22Rv1 (cell line): Measurements from ENCODE around the gene FLNB.

Source experiments
- ZFX ChIP-seq: fragments of 450-650 bp; IDR thresholded peaks from 2 replicates; pipeline ENCODE4 v1.6.1; 2017; ENCODE audit warnings: antibody characterized with exemption, borderline replicate concordance
- TF ChIP-seq, protein P1 (sequence below): fragments of 450-650 bp; IDR thresholded peaks from 2 replicates; pipeline ENCODE4 v1.5.1; 2017; ENCODE audit warnings: mild to moderate bottlenecking

DNA sequence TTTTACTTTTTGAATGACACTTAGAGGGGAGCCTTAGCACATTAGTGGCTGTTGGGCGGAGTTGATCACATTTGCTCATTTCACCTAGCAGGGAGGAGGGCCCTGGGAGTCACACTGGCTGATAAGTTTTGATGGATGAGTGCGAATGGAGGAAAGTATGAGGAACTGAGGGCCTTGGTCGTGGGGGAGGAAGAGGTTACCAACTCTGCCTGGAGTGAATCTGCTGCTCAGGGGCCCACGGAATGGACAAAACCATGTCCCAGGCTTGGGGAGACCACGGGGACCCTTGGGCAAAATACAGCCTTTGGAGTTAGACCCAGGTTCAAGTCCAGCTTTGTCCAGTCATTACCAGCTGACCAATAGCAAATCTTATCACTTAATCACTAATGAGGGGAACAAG lies 5.1 kb upstream of the FLNB start:
- TF ChIP-seq, protein P1, sequence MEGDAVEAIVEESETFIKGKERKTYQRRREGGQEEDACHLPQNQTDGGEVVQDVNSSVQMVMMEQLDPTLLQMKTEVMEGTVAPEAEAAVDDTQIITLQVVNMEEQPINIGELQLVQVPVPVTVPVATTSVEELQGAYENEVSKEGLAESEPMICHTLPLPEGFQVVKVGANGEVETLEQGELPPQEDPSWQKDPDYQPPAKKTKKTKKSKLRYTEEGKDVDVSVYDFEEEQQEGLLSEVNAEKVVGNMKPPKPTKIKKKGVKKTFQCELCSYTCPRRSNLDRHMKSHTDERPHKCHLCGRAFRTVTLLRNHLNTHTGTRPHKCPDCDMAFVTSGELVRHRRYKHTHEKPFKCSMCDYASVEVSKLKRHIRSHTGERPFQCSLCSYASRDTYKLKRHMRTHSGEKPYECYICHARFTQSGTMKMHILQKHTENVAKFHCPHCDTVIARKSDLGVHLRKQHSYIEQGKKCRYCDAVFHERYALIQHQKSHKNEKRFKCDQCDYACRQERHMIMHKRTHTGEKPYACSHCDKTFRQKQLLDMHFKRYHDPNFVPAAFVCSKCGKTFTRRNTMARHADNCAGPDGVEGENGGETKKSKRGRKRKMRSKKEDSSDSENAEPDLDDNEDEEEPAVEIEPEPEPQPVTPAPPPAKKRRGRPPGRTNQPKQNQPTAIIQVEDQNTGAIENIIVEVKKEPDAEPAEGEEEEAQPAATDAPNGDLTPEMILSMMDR: no peak
- TF ChIP-seq ZFX: no peak
